GM23338 (cell line): Measurements from ENCODE around the gene LYSMD1. TPM values are rescaled to one million over a fixed set of nuclear protein-coding genes. Genes with fewer than 3 reads are reported as not detected.

Experiments used
- ATAC-seq: fragments of 200-7000 bp; cut with Tn5 transposase; 3 replicates; pipeline ENCODE4 v1.9.1; 2020
- DNase-seq: peaks from one replicate; pipeline ENCODE4 v3.0.0-alpha.2; 2015; ENCODE audit warnings: low spot score
- H2AFZ ChIP-seq: fragments of 200-600 bp; sonication (generic); 2 replicates; pipeline ENCODE4 v1.8.0; 2016; ENCODE audit warnings: antibody characterized with exemption, mild to moderate bottlenecking, moderate library complexity
- H3F3A ChIP-seq: fragments of 200-600 bp; sonication (generic); replicated peaks from 2 replicates; pipeline ENCODE4 v1.8.0; 2017; ENCODE audit warnings: antibody characterized with exemption, mixed run types, low read depth
- H3K27ac ChIP-seq: fragments of 200-600 bp; sonication (generic); 2 replicates; pipeline ENCODE4 v1.6.1; 2016; ENCODE audit warnings: low read depth
- H3K27me3 ChIP-seq: fragments of 200-600 bp; sonication (generic); 2 replicates; pipeline ENCODE4 v1.8.0; 2016; ENCODE audit warnings: mild to moderate bottlenecking, mixed run types, moderate library complexity; ENCODE audit not compliant: insufficient read depth
- H3K36me3 ChIP-seq: fragments of 200-600 bp; sonication (generic); 2 replicates; pipeline ENCODE4 v1.8.0; 2016; ENCODE audit warnings: mild to moderate bottlenecking; ENCODE audit not compliant: insufficient read depth
- H3K4me1 ChIP-seq: fragments of 200-600 bp; sonication (generic); 2 replicates; pipeline ENCODE4 v1.8.0; 2016; ENCODE audit warnings: mild to moderate bottlenecking, moderate library complexity; ENCODE audit not compliant: insufficient read depth
- H3K4me2 ChIP-seq: fragments of 200-600 bp; sonication (generic); 2 replicates; pipeline ENCODE4 v1.7.1; 2017; ENCODE audit warnings: mixed run types
- H3K4me3 ChIP-seq: fragments of 200-600 bp; sonication (generic); 2 replicates; pipeline ENCODE4 v1.6.1; 2016; ENCODE audit warnings: mixed run types
- H3K79me2 ChIP-seq: fragments of 200-600 bp; sonication (generic); replicated peaks from 2 replicates; pipeline ENCODE4 v1.8.0; 2017; ENCODE audit warnings: mild to moderate bottlenecking; ENCODE audit not compliant: insufficient read depth
- H3K9me2 ChIP-seq: fragments of 200-600 bp; sonication (generic); 2 replicates; pipeline ENCODE4 v1.8.0; 2017; ENCODE audit not compliant: insufficient read depth
- H4K20me1 ChIP-seq: fragments of 200-600 bp; sonication (generic); replicated peaks from 2 replicates; pipeline ENCODE4 v1.8.0; 2017; ENCODE audit warnings: mild to moderate bottlenecking; ENCODE audit not compliant: insufficient read depth
- H3K27ac Mint-ChIP-seq: 2 replicates; pipeline ENCODE4 v1.8.0; 2020; ENCODE audit warnings: inconsistent platforms, mild to moderate bottlenecking, moderate library complexity, mixed read lengths
- H3K27me3 Mint-ChIP-seq: 3 replicates; pipeline ENCODE4 v1.8.0; 2022; ENCODE audit warnings: low read depth, mild to moderate bottlenecking, moderate library complexity, mixed read lengths, inconsistent platforms; ENCODE audit not compliant: insufficient read depth, poor library complexity
- H3K36me3 Mint-ChIP-seq: 3 replicates; pipeline ENCODE4 v1.8.0; 2021; ENCODE audit warnings: low read depth, mild to moderate bottlenecking, inconsistent platforms, moderate library complexity, mixed read lengths
- H3K4me1 Mint-ChIP-seq: 3 replicates; pipeline ENCODE4 v1.8.0; 2020; ENCODE audit warnings: mild to moderate bottlenecking, inconsistent platforms, mixed read lengths
- H3K4me3 Mint-ChIP-seq: 3 replicates; pipeline ENCODE4 v1.8.0; 2021; ENCODE audit warnings: moderate library complexity, mild to moderate bottlenecking, inconsistent platforms, mixed read lengths
- H3K9me3 Mint-ChIP-seq: 3 replicates; pipeline ENCODE4 v1.8.0; 2020; ENCODE audit warnings: moderate library complexity, mild to moderate bottlenecking, inconsistent platforms, mixed read lengths
- ETS1 ChIP-seq: IDR thresholded peaks from 2 replicates; pipeline ENCODE4 v1.6.1; 2016; ENCODE audit warnings: antibody characterized with exemption
- EZH2phosphoT487 ChIP-seq: fragments of 200-600 bp; sonication (generic); IDR thresholded peaks from one replicate; pipeline ENCODE4 v1.8.1; 2018; ENCODE audit warnings: antibody characterized with exemption; ENCODE audit not compliant: unreplicated experiment
- JUNB ChIP-seq: IDR thresholded peaks from one replicate; pipeline ENCODE4 v1.6.1; 2016; ENCODE audit warnings: antibody characterized with exemption; ENCODE audit not compliant: unreplicated experiment
- ZNF331 ChIP-seq: fragments of 250-450 bp; sonication (Bioruptor Pico); IDR thresholded peaks from 2 replicates; pipeline ENCODE4 v1.5.0; 2020; ENCODE audit warnings: low read depth, mild to moderate bottlenecking, moderate library complexity
- polyA plus RNA-seq: library from polyadenylated mRNA; unstranded; fragments of >200 nt; fragmentation: Nextera tagmentation; extraction: Ambion mirVana; gene quantifications from 2 replicates; pipeline ENCODE4 v1.2.1, GENCODE V29; 2016
- total RNA-seq: library from RNA; depleted of rRNA; stranded (reverse); fragments of >200 nt; shearing (Covaris generic); gene quantifications from 2 replicates; pipeline ENCODE4 v1.2.3, GENCODE V29; 2014
- TF ChIP-seq, protein P1 (sequence below): IDR thresholded peaks from one replicate; pipeline ENCODE4 v1.6.1; 2018; ENCODE audit warnings: antibody characterized with exemption; ENCODE audit not compliant: unreplicated experiment
- TF ChIP-seq, protein P2 (sequence below), 2 experiments: fragments of 200-600 bp in 1 of 2; sonication (generic) in 1 of 2; conservative IDR thresholded peaks; 2 replicates each; pipeline versions ENCODE4 v1.5.1 to v1.6.1; 2016 to 2017; ENCODE audit warnings: antibody characterized with exemption in 2 of 2, low read depth in 2 of 2, mild to moderate bottlenecking in 2 of 2, moderate library complexity in 1 of 2

Gene LYSMD1
- total and polyA plus RNA-seq, 2 experiments from 2014 or later: 3.6 to 6.4 TPM

DNA sequence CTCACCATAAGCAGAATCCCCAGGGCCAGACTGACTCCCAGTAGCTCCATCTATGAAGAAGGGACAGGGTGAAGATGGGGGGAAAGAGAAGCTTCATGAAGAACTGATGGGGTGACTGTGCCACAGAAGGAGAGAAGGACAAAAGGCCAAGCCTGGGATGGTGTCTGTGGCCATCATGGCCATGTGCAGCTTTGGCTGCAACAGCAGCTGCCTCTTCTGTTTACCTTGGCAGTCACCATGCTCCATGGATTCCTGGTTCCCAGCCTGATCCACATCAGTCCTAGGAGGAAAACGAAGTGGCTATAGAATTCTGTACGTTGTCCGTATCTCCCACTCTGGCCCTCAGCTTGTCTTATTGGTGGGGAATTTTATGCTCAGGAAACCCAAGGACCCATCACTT is 31.3 kb downstream of the LYSMD1 start:
- DNase-seq (no peak), ATAC-seq (no peak)
- Mint-ChIP-seq H3K27me3 (peaks cover 42% of the 10 kb centered on the region), H3K4me3 (peak overlapping the region; percentile 23; the same call in 1 of the 3 replicates), H3K27ac (no peak overlapping the region), H3K9me3 (no peaks in the 10 kb centered on the region), H3K36me3 (peaks cover 34% of the 10 kb centered on the region), H3K4me1 (peaks cover 11% of the 10 kb centered on the region)
- Histone ChIP-seq H3K79me2 (no peaks in the 10 kb centered on the region), H3K4me1 (peaks cover 15% of the 10 kb centered on the region; the same call in 1 of the 2 replicates), H3K9me2 (no peaks in the 10 kb centered on the region), H3K4me3 (no peak overlapping the region), H3K36me3 (no peaks in the 10 kb centered on the region), H3K4me2 (no peak overlapping the region), H4K20me1 (no peaks in the 10 kb centered on the region; the same call in 1 of the 2 replicates), H3K27ac (no peak overlapping the region), H3K27me3 (peaks cover 38% of the 10 kb centered on the region), H3F3A (peaks cover 4% of the 10 kb centered on the region; the same call in 1 of the 2 replicates), H2AFZ (no peak overlapping the region)
- TF ChIP-seq ZNF331 (CRISPR knock-in tag) (no peak), ETS1 (no peak), JUNB (no peak)
- TF ChIP-seq, protein P1, sequence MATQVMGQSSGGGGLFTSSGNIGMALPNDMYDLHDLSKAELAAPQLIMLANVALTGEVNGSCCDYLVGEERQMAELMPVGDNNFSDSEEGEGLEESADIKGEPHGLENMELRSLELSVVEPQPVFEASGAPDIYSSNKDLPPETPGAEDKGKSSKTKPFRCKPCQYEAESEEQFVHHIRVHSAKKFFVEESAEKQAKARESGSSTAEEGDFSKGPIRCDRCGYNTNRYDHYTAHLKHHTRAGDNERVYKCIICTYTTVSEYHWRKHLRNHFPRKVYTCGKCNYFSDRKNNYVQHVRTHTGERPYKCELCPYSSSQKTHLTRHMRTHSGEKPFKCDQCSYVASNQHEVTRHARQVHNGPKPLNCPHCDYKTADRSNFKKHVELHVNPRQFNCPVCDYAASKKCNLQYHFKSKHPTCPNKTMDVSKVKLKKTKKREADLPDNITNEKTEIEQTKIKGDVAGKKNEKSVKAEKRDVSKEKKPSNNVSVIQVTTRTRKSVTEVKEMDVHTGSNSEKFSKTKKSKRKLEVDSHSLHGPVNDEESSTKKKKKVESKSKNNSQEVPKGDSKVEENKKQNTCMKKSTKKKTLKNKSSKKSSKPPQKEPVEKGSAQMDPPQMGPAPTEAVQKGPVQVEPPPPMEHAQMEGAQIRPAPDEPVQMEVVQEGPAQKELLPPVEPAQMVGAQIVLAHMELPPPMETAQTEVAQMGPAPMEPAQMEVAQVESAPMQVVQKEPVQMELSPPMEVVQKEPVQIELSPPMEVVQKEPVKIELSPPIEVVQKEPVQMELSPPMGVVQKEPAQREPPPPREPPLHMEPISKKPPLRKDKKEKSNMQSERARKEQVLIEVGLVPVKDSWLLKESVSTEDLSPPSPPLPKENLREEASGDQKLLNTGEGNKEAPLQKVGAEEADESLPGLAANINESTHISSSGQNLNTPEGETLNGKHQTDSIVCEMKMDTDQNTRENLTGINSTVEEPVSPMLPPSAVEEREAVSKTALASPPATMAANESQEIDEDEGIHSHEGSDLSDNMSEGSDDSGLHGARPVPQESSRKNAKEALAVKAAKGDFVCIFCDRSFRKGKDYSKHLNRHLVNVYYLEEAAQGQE: no peak

DNA sequence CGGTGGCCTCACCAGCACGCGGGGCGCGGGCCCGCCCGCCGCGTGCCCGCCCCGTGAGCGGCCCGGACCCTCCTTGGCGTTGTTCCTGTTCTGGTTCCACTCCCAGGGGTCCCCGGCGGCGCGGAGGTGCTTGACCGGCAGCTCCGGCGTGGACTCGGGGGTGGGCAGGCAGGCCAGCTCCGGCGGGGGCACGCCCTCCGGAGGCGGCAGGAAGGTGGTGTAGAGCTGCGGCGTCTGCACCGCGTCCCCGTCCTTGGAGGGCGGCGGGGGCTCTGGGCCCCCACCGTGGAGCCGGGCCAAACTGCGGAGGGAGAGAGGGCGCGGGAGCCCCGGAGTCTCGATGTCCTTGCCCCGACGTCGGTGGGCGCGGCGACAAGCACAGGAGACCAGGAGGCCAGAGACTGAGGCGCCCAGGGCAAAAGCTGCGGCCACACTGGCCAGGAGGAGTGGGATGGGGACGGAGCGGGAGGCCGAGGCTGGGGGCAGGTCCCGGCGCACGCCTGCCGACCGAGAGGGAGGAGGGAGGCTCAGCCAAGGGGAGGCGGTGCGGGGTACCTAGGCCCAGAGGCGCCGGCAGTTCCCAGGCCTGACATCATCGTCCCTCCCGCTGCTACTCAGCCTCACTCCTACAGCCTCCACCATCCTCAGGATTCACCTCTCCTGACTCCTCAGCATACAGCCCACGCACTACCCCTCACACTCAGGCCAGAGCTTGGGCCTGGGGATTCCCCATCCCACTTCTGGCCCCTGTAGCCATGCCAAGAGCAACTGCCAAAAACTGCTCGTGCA is 32.5 kb downstream of the LYSMD1 start:
- H3K27me3 Mint-ChIP-seq: peaks cover 39% of the 10 kb centered on the region
- Histone ChIP-seq H3K4me1 (peaks cover 15% of the 10 kb centered on the region; the same call in 1 of the 2 replicates), H3K79me2 (no peaks in the 10 kb centered on the region), H3F3A (peaks cover 4% of the 10 kb centered on the region; the same call in 1 of the 2 replicates), H2AFZ (0 out of 2 replicates have a peak overlapping the region, but pooled peaks have one; percentile 23), H3K4me2 (peak overlapping the region; percentile 100), H3K27me3 (peaks cover 38% of the 10 kb centered on the region), H3K27ac (no peak overlapping the region), H4K20me1 (no peaks in the 10 kb centered on the region; the same call in 1 of the 2 replicates), H3K9me2 (no peaks in the 10 kb centered on the region), H3K4me3 (peak overlapping the region; percentile 88), H3K36me3 (no peaks in the 10 kb centered on the region)
- peak; percentile 28 for ATAC-seq
- H3K4me3 Mint-ChIP-seq: peak overlapping the region; percentile 59; the same call in 2 of the 3 replicates
- DNase-seq: peak; percentile 71
- TF ChIP-seq, protein P2, sequence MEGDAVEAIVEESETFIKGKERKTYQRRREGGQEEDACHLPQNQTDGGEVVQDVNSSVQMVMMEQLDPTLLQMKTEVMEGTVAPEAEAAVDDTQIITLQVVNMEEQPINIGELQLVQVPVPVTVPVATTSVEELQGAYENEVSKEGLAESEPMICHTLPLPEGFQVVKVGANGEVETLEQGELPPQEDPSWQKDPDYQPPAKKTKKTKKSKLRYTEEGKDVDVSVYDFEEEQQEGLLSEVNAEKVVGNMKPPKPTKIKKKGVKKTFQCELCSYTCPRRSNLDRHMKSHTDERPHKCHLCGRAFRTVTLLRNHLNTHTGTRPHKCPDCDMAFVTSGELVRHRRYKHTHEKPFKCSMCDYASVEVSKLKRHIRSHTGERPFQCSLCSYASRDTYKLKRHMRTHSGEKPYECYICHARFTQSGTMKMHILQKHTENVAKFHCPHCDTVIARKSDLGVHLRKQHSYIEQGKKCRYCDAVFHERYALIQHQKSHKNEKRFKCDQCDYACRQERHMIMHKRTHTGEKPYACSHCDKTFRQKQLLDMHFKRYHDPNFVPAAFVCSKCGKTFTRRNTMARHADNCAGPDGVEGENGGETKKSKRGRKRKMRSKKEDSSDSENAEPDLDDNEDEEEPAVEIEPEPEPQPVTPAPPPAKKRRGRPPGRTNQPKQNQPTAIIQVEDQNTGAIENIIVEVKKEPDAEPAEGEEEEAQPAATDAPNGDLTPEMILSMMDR (conservative IDR thresholded peaks at IDR 0.05; ENCODE audit: low read depth in 2 of 2): peak in 1 of 2 experiments; percentile 34; a peak in 2 of 4 replicates
- TF ChIP-seq EZH2phosphoT487 (no peak), JUNB (no peak), ETS1 (no peak)
- no peaks in the 10 kb centered on the region for H3K9me3 Mint-ChIP-seq
- no peak overlapping the region for H3K27ac Mint-ChIP-seq
- H3K4me1 Mint-ChIP-seq: peaks cover 18% of the 10 kb centered on the region
- peaks cover 34% of the 10 kb centered on the region for H3K36me3 Mint-ChIP-seq
